ENCODE measurements around the gene BAG5. TPM values are rescaled to one million over a fixed set of nuclear protein-coding genes. Genes with fewer than 3 reads are reported as not detected.
"Not testable (repeated sequence)": the region's sequence is repeated elsewhere in the genome, so short reads cannot be mapped to it uniquely, and the experiment has no call there.

Gene BAG5, protein sequence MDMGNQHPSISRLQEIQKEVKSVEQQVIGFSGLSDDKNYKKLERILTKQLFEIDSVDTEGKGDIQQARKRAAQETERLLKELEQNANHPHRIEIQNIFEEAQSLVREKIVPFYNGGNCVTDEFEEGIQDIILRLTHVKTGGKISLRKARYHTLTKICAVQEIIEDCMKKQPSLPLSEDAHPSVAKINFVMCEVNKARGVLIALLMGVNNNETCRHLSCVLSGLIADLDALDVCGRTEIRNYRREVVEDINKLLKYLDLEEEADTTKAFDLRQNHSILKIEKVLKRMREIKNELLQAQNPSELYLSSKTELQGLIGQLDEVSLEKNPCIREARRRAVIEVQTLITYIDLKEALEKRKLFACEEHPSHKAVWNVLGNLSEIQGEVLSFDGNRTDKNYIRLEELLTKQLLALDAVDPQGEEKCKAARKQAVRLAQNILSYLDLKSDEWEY
- 10 to 100 TPM; 28.8 to 29.6 TPM for total RNA-seq

DNA sequence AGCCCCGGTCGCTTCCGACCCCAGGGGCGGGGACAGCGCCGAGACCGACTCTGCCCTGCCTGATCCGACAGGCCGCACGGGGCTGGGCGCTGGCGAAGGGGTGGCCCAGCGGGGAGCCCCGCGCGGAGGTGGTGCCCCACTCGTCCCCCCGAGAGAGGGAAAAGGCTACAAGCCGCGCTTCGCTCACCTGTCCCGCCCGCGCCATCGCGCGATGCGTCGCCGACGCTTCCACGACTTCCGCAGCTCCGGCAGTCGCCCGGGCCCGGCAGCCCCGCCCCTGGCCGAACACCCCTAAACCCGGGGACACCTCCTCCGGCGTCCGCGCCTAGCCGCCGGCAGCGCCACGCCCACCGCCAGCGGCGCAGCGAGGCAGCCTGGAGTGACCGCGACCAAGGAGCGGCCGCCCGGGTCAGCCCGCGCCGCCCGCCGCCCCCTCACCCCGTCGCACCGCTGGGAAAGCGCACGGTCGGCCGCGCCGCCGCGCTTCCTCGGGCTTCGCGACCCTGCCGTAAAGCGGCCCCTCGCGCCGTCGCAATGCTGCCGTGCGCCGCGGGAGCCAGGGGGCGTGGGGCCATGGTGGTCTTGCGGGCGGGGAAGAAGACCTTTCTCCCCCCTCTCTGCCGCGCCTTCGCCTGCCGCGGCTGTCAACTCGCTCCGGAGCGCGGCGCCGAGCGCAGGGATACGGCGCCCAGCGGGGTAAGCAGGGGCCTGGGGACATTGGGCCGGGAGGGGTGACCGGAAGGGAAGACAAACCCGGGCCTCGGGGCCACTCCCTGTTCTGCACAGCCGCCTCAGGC lies at the start of gene BAG5, which contains the start of gene COA8:
Gene BAG5, minus strand, starts transcription at position 229 of the 797 bp plus-strand sequence. CDS start 1,493 bp downstream, outside the sequence.
Gene COA8, plus strand, starts transcription at position 532 of the 797 bp plus-strand sequence. Its CDS starts 42 bp downstream, at position 574.
- ChIA-PET POLR2A (interaction anchor here (0.9 to 3.4 kb wide), 9 partner anchors 11 to 234 kb away, joined by 3 to 28 read pairs (median 4); partner anchors contain the start of genes KLC1 and TRMT61A), CTCF (interaction anchor here (0.7 to 2.6 kb wide), 4 partner anchors 9 to 44 kb away, joined by 3 to 14 read pairs (median 6); no protein-coding TSS in a partner anchor)
- peak within 1 kb of the TSS; percentile 100 for H3K4me3 Mint-ChIP-seq
- DNase-seq (peak; percentile 92), ATAC-seq (peak; percentile 83)
- TF ChIP-seq, protein P1, sequence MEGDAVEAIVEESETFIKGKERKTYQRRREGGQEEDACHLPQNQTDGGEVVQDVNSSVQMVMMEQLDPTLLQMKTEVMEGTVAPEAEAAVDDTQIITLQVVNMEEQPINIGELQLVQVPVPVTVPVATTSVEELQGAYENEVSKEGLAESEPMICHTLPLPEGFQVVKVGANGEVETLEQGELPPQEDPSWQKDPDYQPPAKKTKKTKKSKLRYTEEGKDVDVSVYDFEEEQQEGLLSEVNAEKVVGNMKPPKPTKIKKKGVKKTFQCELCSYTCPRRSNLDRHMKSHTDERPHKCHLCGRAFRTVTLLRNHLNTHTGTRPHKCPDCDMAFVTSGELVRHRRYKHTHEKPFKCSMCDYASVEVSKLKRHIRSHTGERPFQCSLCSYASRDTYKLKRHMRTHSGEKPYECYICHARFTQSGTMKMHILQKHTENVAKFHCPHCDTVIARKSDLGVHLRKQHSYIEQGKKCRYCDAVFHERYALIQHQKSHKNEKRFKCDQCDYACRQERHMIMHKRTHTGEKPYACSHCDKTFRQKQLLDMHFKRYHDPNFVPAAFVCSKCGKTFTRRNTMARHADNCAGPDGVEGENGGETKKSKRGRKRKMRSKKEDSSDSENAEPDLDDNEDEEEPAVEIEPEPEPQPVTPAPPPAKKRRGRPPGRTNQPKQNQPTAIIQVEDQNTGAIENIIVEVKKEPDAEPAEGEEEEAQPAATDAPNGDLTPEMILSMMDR (IDR thresholded peaks at IDR 0.05): no peak
- H3K27me3 Mint-ChIP-seq: no peaks in the 10 kb centered on the region
- intact Hi-C loops (cut with micrococcal nuclease): no loop called here
- H3K36me3 Mint-ChIP-seq (ENCODE audit: low read depth): peaks cover 40% of the 10 kb centered on the region
- H3K4me1 Mint-ChIP-seq (ENCODE audit: low read depth): peaks cover 48% of the 10 kb centered on the region
- no peaks in the 10 kb centered on the region for H3K9me3 Mint-ChIP-seq
- peak within 1 kb of the TSS; percentile 97 for H3K27ac Mint-ChIP-seq

DNA sequence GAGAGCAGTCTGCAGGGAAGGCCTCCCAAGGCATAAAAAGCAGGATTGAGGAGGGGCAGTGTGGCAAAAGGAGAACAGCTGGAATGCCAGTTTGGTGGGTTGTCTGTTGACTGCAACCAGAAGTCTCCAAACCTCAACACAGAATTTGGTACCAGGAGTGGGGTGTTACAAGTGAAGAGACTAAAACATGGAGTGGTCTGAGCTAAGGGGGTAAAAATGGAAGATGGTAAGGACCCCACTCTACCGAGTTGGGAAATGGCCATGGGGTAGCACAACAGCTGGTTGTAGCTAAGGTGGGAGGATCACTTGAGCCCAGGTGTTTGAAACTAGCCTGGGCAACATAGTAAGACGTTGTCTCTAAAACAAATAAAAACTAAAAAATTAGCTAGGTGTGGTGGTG lies 48.8 kb upstream of the BAG5 start:
- H3K36me3 Mint-ChIP-seq (ENCODE audit: low read depth): peaks cover 5% of the 10 kb centered on the region
- H3K9me3 Mint-ChIP-seq: peaks cover 8% of the 10 kb centered on the region
- H3K4me1 Mint-ChIP-seq (ENCODE audit: low read depth): peaks cover 17% of the 10 kb centered on the region
- CTCF ChIA-PET: interaction anchor here (0.8 kb wide), 1 partner anchor 27 kb away, joined by 3 read pairs; no protein-coding TSS in a partner anchor
- no peak overlapping the region for H3K4me3 Mint-ChIP-seq
- intact Hi-C loops (cut with micrococcal nuclease): no loop called here
- TF ChIP-seq, protein P1 (IDR thresholded peaks at IDR 0.05): no peak
- H3K27me3 Mint-ChIP-seq: peaks cover 19% of the 10 kb centered on the region
- DNase-seq: no peak
- ATAC-seq: no peak
- no peak overlapping the region for H3K27ac Mint-ChIP-seq
- POLR2A ChIA-PET: interaction anchor here (0.7 to 1.6 kb wide), 2 partner anchors 49 to 100 kb away, joined by 3 read pairs; no protein-coding TSS in a partner anchor

DNA sequence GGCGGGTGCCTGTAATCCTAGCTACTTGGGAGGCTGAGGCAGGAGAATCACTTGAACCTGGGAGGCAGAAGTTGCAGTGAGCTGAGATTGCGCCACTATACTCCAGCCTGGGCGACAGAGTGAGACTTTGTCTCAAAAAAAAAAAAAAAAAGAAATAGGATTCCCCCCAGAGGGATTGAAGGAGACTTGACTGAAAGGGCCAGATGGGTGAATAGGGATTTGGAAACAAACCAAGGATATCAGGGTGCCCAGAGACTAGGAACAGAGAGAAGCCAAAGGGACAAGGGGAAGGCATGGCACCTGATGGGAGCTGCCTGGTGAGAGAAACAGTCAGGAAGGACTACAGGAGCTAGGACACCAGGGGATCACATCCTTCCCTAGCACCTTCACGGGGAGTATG lies 46.6 kb upstream of the BAG5 start:
- intact Hi-C loops (cut with micrococcal nuclease); H3K4me3 Mint-ChIP-seq: not testable (repeated sequence)

DNA sequence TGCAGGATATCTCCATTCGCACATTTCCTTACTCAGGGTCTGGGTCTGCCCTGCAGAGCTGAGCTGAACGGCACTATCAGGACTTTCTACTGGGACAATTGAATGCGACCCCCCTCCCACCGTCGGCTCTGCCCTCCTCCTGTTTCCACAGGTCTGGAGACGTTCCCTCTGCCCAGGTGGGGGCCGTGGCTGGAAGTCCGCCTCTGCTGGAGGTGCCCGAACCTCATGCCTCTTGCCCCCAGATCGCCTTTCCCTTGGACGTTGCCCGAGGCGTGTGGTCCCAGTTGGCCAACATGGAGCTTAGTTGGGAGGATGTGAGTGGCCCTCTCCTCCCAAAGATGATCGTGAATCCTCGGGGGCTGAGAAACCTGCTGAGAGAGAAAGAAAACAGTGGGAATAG lies 45.4 kb upstream of the BAG5 start:
- peaks cover 19% of the 10 kb centered on the region for H3K27me3 Mint-ChIP-seq
- TF ChIP-seq, protein P1 (IDR thresholded peaks at IDR 0.05): no peak
- no peak overlapping the region for H3K27ac Mint-ChIP-seq
- peaks cover 8% of the 10 kb centered on the region for H3K9me3 Mint-ChIP-seq
- H3K4me3 Mint-ChIP-seq: peak overlapping the region; percentile 43
- POLR2A ChIA-PET: interaction anchor here (1.9 kb wide), 1 partner anchor 17 kb away, joined by 9 read pairs; no protein-coding TSS in a partner anchor
- intact Hi-C loops (cut with micrococcal nuclease): no loop called here
- CTCF ChIA-PET: interaction anchor here (0.8 kb wide), 1 partner anchor 38 kb away, joined by 3 read pairs; no protein-coding TSS in a partner anchor
- no peak for DNase-seq
- peaks cover 5% of the 10 kb centered on the region for H3K36me3 Mint-ChIP-seq (ENCODE audit: low read depth)
- peak; percentile 5 for ATAC-seq
- peaks cover 17% of the 10 kb centered on the region for H3K4me1 Mint-ChIP-seq (ENCODE audit: low read depth)

More for the DNA sequence above, 46.6 kb upstream of the BAG5 start:
- H3K36me3 Mint-ChIP-seq (ENCODE audit: low read depth); DNase-seq; ATAC-seq; H3K27ac Mint-ChIP-seq; CTCF ChIA-PET; H3K9me3 Mint-ChIP-seq; POLR2A ChIA-PET: not testable (repeated sequence)
- H3K4me1 Mint-ChIP-seq (ENCODE audit: low read depth): peaks cover 17% of the 10 kb centered on the region
- peaks cover 19% of the 10 kb centered on the region for H3K27me3 Mint-ChIP-seq
